OCI-LY7 (cell line): ENCODE measurements around the gene DPF3.

ENCODE experiments used
- EZH2phosphoT487 ChIP-seq: fragments of 200-600 bp; sonication (generic); IDR thresholded peaks from 2 replicates; pipeline ENCODE4 v1.6.1; 2018; ENCODE audit warnings: low read depth, borderline replicate concordance, mild to moderate bottlenecking, mixed run types, antibody characterized with exemption, low read length, moderate library complexity, mixed read lengths
- TF ChIP-seq, protein P1 (sequence below): fragments of 200-600 bp; sonication (generic); conservative IDR thresholded peaks from 2 replicates; pipeline ENCODE4 v1.5.1; 2014; ENCODE audit warnings: mild to moderate bottlenecking, antibody characterized with exemption, low read length, moderate library complexity, mixed read lengths

GRCh38 chr14:72863216-72864006 lies 30.5 kb downstream of the DPF3 start:
- TF ChIP-seq, protein P1, sequence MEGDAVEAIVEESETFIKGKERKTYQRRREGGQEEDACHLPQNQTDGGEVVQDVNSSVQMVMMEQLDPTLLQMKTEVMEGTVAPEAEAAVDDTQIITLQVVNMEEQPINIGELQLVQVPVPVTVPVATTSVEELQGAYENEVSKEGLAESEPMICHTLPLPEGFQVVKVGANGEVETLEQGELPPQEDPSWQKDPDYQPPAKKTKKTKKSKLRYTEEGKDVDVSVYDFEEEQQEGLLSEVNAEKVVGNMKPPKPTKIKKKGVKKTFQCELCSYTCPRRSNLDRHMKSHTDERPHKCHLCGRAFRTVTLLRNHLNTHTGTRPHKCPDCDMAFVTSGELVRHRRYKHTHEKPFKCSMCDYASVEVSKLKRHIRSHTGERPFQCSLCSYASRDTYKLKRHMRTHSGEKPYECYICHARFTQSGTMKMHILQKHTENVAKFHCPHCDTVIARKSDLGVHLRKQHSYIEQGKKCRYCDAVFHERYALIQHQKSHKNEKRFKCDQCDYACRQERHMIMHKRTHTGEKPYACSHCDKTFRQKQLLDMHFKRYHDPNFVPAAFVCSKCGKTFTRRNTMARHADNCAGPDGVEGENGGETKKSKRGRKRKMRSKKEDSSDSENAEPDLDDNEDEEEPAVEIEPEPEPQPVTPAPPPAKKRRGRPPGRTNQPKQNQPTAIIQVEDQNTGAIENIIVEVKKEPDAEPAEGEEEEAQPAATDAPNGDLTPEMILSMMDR = no peak
- no peak for TF ChIP-seq EZH2phosphoT487
